Left renal pelvis (tissue), 4 donors: ENCODE results near the gene CALCB. TPM values are rescaled to one million over a fixed set of nuclear protein-coding genes. Genes with fewer than 3 reads are reported as not detected.

Experiments
- DNase-seq, 4 donors: peaks; one replicate each; pipeline ENCODE4 v3.0.0-alpha.2; 2013; ENCODE audit warnings: low read depth in 4 of 4, low spot score in 3 of 4
- polyA plus RNA-seq, 4 donors: library from polyadenylated mRNA; unstranded; fragments of 120-200 nt; gene quantifications; one replicate each; pipeline ENCODE4 v1.2.1, GENCODE V29; 2013; ENCODE audit not compliant: insufficient read length in 4 of 4

Gene CALCB
- polyA plus RNA-seq, 4 donors, result 0.19 to 4.2 (median 2.8) TPM

DNA sequence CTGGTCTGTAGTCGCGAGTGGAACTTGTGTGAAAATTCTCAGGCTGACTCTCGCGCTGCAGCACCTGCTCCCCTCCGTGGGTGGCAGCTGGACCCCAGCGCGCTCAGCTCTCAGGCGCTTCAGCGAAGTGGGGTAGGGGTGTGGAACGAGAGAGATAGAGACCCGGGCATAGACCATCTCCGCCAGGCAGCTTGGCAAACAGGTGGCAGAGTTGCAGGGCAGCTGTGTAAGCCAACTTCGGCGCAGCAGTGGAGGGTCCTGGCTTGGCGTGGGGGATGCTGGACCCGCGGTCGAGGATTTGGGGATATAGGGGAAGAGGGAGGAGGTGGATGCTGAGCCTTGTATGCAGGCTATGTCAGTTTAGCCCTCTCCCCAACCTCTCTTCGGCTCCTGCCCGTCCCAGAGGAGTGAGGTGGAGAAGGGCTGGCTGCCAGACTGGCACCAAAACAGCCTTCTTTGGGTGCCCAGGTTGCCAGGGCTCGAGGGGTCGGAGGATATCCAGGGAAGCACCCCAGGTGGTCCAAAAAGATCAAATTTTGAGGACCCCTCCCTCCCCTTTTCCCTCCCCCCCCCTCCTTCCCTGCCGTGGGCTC is 746 bp upstream of the CALCB start:
- DNase-seq, result no peak

DNA sequence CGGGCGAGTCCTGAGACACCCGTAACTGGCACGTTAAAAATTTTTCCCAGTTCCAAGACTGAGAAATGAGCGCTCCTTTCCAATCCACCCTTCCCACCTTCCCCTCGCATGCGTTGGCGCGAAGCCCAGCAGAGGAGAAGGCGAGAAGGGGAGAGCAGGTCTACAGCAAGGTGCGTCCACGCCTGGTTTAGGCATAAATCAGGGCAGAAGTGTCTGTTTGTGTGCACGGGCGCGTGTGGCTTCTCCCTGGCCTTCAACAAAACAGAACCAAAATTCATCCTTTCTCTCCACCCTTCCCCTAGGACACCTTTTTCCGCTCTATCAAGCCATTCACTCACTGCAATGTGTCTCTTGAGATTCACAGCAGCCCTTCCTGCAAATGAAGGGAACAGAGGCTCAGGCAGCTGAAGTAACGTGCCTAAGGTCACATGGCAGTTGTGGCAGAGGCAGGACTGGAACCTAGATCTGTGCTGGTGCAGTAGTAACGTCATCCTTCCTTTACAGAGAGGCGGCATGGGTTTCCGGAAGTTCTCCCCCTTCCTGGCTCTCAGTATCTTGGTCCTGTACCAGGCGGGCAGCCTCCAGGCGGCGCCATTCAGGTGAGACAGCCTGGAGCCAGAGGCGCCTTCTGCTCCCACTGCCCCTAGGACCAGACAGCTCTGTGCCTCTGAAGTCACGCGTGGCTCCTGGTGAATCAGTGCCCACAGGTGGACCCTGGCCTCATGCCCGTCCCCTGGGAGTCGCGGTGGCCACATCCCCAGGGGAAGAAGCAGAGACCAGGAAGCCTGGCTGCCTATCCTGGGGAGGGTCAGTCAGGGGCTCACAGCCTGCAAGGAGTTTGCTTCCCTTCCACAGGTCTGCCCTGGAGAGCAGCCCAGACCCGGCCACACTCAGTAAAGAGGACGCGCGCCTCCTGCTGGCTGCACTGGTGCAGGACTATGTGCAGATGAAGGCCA is 1.1 kb downstream of the CALCB start:
- peak; percentile 47 to 73 (median 64) for DNase-seq

DNA sequence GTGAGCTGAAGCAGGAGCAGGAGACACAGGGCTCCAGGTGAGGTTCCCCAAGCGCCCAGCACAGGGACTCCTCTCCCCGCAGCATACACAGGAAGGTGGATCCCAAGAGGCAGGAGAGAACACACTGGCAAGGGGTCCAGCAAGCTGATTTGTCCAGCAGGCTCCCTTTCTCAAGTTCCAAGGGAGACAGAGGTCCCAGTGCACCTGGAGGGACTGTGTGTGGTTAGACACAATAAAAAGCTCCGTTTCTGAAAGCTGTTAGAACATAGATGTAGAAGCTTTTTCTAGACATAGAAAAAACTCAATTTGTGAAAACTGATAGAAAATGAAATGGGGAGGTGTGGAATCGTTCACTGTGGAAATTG is 1.8 kb downstream of the CALCB start:
- no peak for DNase-seq

DNA sequence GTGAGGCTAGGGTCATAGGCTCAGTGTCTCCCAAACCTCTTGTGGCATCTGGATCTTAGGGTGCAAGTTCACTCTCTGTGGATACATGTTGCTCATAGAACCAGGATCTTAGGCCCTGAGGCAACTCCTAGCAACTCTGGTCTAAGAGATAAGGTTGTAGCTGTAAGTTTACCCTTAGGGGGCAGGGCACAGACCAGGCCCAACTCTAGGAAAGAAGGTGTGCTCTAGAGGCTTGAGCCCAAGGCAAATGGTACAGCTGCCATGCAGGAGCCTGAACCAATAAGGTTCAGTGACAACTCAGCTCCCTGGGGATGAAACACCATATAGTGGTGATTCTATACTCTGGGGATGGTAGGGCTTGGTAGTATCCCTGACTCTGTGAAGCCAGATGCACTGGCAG is 17.8 kb downstream of the CALCB start:
- no peak for DNase-seq

DNA sequence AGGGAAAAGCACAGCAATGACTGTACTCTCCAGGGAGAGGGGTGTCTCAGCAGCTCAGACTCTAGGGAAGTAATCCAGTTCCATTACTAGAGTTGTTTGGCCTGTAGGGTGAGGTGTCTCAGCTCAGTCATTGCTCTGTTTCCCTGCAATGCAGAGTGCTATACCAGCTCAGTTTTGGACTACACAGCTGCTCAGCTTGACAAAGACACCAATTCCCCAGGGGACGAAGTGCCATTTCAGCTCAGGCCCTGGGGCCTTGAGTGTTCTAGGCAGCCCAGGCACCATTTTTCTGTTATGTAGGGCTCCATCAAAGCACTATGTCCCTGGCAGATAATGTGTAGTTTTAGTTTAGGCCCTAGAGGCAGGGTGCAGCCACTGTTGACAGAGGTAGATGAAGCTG is 18.2 kb downstream of the CALCB start:
- no peak for DNase-seq

DNA sequence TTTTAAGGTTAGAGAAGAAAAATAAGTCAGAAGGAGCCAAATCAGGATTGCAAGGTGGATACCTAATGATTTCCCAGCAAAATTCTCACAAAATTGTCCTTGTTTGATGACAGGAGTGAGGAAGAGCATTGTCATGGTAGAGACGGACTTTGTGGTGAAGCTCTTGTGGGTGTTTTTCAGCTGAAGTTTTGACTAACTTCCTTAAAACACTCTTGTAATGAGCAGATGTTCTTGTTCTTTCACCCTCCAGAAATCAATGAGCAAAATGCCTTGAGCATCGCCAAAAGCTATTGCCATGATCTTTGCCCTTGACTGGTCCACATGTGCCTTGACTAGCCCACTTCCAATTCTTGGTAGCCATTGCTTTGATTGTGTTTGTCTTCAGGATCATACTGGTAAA is 20.0 kb downstream of the CALCB start:
- no peak for DNase-seq

DNA sequence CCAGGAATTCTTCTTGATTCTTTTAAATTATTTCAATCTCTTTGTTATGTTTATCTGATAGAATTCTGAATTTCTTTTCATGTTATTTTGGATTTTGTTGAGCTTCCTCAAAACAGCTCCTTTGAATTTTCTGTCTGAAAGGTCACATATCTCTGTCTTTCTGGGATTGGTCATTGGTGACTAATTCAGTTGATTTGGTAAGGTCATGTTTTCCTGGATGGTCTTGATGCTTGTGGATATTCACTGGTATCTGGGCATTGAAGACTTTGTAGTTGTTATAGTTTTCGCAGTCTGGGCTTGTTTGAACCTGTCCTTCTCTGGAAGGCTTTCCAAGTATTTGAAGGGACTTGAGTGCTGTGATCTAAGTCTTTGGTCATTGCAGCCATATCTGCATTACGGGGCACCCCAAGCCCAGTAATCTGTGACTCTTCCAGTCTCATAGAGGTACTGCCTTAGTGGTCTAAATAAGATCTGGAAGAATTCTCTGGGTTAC is 22.4 kb downstream of the CALCB start:
- no peak for DNase-seq

DNA sequence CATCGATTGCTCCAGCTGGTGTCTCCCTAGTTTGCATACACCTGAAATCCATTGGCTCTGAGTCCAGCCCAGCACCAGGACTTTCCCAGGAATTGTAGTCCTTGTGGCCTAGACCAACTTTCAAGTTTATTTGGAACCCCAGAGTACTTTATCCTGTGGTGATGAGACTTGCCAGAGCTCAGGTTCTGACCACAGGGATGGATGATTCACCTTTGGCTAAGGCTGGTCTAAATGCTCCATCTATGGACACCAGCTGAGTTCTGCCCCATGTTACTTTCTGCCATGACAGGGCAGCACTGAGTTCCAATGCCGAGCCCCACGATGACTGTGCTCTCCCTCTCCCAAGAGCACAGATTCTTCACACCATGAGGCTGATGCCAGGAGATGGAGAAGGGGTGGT is 24.0 kb downstream of the CALCB start:
- no peak for DNase-seq

DNA sequence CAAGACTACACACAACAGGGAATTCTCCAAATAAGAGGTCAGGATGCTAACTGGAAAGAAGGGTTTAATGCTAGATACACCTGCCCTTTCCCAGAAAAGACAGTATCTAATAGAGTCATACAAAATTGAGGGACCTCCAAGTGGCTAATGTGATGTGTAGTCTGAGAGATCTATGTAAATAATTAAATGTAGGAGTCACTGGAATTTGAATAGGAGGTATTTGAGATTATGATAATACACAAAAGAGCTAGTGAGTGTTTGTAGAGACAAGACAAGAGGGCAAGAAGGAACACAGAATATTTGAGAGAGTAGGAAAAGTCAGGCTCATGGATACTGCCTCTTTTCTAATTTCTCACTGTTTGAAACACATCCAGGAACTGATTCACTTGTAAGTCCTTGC is 25.9 kb downstream of the CALCB start:
- DNase-seq, result no peak

DNA sequence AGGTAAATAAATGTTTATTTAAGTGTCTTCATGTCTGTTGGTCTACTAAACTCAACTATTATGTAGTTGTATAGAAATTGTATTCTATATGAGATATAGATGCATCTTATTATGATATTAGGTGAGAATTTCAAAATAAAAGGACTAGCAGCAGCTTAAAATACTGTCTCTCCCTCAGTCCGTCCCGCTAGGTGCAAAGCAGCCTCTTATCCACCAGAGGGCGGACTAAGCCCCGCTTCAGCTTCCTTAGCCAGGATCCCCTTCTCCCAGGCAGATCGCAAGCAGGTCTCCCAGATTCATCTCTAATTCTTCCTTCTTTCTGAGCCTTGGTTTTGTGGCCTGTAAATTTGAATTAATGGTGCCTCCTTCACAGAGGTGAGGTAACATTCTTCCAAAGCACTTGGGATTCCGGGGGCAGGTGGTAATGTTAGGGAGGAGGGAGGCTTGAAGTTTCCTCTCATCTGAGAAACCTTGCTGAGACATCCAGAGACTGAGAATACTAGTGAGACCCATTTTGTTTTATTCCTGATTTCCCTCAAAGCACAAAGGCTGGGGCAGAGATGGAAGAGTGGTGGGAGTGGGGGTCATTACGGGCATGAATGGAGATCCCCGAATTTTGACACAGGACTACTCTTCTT is 27.8 kb downstream of the CALCB start:
- DNase-seq, result peak in 2 of 4 donors; percentile 26

DNA sequence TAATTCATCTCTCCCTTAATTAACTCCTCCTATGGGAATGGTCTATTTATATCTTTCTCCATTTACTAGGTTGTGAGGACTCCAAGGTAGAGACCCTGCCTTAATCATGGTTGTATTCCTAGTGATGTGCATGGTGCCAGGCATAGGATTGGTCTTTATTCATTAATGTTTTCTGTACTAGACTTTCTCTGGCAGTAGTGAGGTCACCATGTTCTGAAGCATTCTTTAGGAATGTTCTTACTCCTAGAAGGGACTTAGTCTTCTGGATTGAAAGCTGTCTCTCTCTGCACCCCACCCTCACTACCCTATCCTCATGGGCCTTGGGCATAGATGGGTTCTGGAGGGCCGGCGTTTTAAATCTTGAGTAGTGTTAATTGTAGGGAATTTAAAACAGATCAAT is 30.8 kb downstream of the CALCB start:
- DNase-seq, result no peak

DNA sequence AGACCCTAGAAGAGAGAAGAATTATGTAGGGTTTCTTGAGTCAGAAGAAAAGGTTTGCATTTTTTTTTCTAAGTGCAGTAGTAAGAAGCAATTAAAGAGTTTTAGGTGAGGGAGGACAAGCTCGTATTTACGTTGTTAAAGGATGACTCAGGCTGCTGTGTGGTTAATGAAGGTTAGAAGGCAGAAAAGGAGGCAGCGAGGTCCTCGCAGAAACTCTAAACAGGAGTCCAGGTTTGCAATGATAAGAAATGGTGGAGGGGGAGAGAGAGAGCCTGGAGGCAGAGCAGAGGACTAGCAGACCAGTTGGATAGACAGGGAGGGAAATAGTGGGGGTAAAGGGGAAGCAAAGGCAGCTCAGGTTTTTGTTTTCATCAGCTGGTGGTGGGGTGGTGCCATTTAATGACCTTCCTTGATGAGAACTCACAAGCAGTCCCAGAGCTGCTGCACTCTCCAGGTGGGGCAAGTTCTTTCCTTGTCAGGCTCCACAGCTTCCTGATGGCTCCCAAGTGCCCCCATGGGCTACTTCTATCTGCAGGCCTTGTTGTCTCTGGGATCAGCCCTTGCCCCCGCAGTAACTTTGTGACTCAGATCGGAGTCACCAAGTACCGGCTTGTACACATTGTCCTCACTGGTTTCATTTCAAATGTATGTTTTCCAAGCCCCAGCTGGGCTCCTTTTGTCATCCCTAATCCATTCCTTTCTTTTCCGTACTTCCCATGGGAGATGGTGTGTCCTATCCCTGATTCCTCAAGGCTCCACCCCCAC is 33.0 kb downstream of the CALCB start:
- DNase-seq, result no peak

DNA sequence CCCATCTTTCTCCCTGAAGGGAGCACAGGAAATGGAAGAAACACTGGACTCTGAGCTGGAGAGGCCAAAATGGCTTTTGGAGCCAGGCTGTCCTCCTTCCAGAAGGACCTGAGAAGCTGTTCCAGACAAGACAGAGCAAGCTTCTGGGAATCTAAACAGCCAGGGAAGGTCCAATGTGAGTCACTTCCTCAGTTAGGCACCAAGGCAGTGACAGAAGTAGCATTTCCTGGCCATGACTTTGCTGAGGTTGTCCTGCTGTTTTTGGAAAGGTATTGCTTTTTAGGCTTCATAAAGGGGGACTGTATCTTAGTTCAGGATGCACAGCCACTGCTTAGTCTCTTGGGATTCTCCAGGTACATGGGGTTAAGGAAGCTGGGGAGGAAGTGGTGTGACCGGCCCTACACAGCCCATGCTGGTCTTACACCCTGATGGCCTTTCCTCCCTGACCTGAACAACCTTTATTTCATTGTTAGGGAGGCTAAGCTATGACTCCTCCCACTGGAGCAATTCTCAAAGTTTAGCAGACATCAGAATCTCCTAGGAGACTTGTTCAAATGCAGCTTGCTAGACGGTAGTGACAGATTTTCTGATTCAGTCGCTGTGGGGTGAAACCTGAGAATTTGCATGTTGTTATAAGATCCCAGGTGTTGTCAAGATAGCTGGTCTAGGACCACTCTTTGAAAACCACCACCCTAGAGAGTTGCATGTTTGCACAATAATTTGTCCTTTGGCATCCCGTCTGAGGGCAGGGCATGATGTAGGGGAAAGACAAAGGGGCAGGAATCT is 34.5 kb downstream of the CALCB start:
- DNase-seq, result no peak

DNA sequence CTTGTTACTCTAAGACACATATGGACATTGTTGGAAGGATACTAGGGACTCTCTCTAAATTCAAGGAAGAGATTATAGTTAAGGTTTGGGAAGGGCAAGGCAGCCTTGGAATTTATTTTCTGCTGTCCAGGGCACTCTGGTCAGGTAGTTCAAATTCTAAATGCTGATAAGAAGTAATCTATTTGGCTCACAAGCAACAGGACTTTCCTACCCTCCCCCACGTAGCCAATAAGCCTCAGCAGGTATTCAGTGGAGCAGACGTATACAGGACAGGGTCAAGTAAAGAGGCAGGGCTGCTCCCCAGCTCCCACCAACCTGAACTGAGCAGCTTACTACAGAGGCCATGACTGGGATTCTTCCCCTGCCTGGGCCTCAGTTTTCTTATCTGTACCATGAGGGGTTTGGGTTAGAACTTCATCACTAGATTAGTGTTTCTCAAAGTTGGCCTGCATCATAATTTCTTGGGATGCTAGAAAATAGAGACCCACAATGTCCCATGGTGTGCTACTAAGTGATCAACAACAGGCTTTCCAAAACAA is 35.3 kb downstream of the CALCB start:
- no peak for DNase-seq

DNA sequence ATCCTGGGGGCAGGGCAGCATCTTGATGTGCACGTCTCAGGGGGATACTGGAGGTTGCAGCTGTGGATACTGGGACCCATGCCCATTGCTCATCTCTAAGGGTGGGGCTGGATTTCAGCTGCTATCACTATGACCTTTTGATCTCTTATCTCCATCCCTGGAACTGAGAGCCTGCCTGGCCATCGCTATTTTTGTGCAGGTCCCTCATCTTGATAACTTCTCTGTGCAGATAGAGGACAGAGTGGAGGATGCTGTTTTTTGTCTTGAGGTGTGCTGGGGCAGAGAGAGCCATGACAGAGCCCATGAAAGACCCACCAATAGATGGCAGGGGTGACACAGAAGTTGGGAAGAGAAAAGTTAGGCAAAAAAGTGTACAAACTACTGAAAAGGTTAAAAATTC is 36.2 kb downstream of the CALCB start:
- no peak for DNase-seq

DNA sequence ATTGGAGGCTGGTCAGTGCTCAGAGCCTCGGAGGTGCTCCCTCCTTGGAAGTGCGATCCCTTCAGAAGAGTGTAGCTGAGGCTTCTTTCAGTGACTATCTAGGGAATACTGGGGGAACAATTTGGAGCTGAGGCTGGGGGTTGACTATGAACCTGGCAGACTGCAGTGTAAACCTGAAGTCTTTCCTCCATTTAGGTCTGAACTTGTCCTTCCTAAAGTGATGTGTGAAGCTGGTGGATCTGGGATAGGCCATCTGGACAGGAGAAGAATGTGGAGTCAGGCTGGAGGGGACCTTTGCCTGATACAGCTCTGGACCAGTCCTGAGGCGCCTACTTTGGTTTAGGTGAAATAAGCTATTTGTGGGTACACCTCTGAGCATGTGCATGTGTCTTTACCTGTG is 37.8 kb downstream of the CALCB start:
- DNase-seq, result no peak

DNA sequence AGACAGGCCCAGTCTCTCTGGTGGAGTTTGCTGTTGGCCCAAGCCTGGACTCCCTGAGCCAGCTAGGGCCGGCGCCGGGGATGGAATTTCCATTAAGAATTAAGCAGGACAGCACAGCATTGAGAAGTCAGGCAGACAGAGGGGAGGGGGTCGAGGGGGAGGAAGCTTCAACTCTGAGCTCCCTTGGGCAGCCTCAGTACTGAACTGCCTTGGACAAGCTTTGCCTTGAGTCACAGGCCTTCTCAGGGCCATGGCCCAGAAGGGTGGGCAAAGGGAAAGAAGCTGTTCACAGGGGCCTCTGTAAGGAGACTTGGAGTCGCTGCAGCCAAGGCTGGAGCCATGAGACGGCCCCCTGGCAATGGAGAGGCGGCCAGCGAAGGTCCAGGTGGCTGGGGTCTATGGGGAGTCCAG is 38.7 kb downstream of the CALCB start:
- DNase-seq, result no peak

DNA sequence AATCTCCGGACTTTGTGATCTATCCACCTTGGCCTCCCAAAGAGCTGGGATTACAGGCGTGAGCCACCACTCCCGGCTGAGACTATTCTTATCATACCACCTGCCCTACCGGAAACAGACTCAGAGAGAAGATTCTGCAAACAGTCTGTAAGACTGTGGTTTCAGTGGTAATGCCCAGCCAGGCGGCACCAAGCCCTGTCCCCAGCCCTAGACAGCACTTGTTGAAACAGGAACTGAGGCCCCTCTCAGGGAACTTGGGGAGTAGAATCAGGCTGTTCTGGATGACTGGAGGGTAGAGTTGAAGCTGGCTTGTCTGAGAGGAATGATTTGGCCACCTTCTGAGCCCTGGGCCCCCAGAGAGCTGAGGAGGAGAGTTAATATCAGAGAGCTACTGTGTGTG is 40.0 kb downstream of the CALCB start:
- DNase-seq, result no peak

DNA sequence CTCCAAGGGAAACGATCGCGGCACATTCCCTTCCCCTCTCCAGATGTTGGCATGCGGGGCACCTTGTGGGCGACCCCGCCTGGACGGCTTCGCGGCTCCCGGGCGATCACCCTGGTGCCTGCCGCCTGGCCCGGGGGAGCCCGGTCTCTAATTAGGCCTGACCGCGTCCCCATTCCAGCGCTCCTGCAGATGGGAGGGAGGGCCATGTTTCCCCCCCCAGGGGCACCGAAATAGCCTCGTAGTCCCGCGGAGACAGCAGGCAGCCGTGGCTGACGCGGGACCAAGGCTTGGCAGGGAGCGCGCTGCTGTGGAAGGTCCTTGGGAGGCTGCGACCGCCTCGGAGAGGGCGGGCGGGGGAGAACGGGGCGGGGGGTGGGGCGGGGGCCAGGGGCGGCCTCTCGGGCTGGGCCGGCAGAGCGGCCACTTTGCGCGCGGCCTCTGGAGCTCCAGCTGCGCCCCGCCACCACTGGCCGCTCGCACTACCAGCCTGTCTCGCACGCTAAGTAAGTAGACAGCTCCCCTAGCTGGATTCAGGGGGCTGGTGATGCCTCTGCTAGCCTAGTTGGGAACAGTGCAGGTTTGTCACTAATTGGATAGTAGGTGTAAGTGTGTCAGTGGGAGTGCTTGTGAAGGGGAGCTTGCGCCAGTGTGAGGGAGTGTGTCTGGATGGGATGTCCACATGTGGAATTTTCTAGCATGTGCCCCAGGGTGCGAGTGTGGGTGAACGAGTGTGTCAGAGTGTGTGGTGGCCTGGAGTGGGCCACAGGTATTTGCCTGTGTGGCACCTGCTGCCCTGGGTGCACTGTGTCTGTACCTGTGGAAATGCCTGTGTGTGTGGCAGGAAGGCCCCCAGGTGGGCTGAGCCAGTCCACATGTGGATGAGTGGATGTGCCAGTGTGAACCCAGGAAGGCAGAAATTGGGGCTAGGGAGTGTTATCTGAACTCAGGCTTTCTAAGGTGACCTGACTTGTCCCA is 41.4 kb downstream of the CALCB start, which contains the start of gene INSC:
Gene INSC, plus strand, starts transcription at position 423 of the 975 bp plus-strand sequence. CDS start 34,252 bp downstream, outside the sequence.
- DNase-seq, result peak in 2 of 4 donors; percentile 6
